K562 (cell line): ENCODE measurements around the gene CASP2. TPM values are rescaled to one million over a fixed set of nuclear protein-coding genes. Genes with fewer than 3 reads are reported as not detected.

Experiments
- DACH1 ChIP-seq: fragments of 450-650 bp; IDR thresholded peaks from 2 replicates; pipeline ENCODE4 v1.6.1; 2018; ENCODE audit not compliant: partially characterized antibody
- E2F4 ChIP-seq: sonication (generic); formaldehyde crosslinking; IDR thresholded peaks from 2 replicates; pipeline ENCODE4 v1.8.0; 2022; ENCODE audit warnings: mild to moderate bottlenecking, low read depth, missing genetic modification reagents
- KHSRP ChIP-seq: fragments of 450-650 bp; IDR thresholded peaks from 2 replicates; pipeline ENCODE4 v1.6.1; 2017
- POLR2H ChIP-seq: IDR thresholded peaks from 2 replicates; pipeline ENCODE4 v1.6.1; 2016; ENCODE audit warnings: missing genetic modification characterization, low read depth, mild to moderate bottlenecking, control low read depth, missing compliant biosample characterization, moderate library complexity
- TSC22D4 ChIP-seq: fragments of 450-650 bp; IDR thresholded peaks from 2 replicates; pipeline ENCODE4 v1.6.1; 2016; ENCODE audit warnings: missing genetic modification characterization, missing biosample characterization, control low read depth
- polyA plus RNA-seq, 8 experiments: library from polyadenylated mRNA; depleted of rRNA in 4 of 8; stranded (reverse) in 5 of 8; unstranded in 3 of 8; fragments of >200 nt; fragmentation: Nextera tagmentation in 2 of 8; fragmentation: Illumina TruSeq in 1 of 8; extraction: Ambion mirVana in 2 of 8; extraction: Trizol in 1 of 8; gene quantifications; 2 replicates each; pipeline versions ENCODE4 v1.2.1 to v1.2.3, GENCODE V29; 2011 to 2014; ENCODE audit warnings: inconsistent platforms in 1 of 8, missing spikeins in 1 of 8
- total RNA-seq, 7 experiments: library from RNA; depleted of rRNA in 6 of 7; stranded (reverse); fragments of >200 nt in 6 of 7; fragmentation: Illumina TruSeq in 2 of 7; extraction: Trizol in 2 of 7; gene quantifications; 2 replicates each; pipeline versions ENCODE4 v1.2.1 to v1.2.3, GENCODE V29; 2011 to 2021; ENCODE audit warnings: low replicate concordance in 1 of 7
- TF ChIP-seq, protein P1 (sequence below): fragments of 450-650 bp; IDR thresholded peaks from 2 replicates; pipeline ENCODE4 v1.6.1; 2016; ENCODE audit warnings: low read depth
- TF ChIP-seq, protein P2 (sequence below), 2 experiments: fragments of 450-650 bp; formaldehyde crosslinking in 1 of 2; IDR thresholded peaks; 2 replicates each; pipeline versions ENCODE4 v1.4.0 to v1.6.1; 2014 to 2020; ENCODE audit warnings: mild to moderate bottlenecking in 2 of 2, borderline replicate concordance in 1 of 2, low read depth in 1 of 2

Gene CASP2
- total and polyA plus RNA-seq, 9 of the 15 experiments (the other 6 are each of a cell fraction or from before 2014, with no cell fraction given) = 18.8 to 64.9 (median 24.1) TPM

DNA sequence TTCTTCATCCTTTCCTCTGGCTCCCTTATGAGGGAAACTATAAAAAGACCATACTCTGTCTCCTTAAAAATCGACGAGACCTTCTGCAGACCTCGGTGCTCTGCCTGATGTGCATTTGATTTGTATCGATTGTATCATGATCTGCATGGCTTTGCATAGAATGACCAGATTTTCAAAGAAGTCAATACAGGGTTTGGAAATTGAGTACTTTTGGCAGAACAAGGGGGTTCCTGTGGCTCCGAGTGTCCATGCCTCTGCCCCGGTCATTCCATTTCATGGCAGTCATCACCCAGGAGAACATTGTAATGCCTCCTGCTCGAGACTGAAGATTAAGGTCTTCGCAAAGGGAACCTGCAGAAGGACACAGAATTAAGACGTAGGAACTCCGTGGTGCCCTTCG, 685 bp downstream of the CASP2 start (continued):
- TF ChIP-seq, protein P1, sequence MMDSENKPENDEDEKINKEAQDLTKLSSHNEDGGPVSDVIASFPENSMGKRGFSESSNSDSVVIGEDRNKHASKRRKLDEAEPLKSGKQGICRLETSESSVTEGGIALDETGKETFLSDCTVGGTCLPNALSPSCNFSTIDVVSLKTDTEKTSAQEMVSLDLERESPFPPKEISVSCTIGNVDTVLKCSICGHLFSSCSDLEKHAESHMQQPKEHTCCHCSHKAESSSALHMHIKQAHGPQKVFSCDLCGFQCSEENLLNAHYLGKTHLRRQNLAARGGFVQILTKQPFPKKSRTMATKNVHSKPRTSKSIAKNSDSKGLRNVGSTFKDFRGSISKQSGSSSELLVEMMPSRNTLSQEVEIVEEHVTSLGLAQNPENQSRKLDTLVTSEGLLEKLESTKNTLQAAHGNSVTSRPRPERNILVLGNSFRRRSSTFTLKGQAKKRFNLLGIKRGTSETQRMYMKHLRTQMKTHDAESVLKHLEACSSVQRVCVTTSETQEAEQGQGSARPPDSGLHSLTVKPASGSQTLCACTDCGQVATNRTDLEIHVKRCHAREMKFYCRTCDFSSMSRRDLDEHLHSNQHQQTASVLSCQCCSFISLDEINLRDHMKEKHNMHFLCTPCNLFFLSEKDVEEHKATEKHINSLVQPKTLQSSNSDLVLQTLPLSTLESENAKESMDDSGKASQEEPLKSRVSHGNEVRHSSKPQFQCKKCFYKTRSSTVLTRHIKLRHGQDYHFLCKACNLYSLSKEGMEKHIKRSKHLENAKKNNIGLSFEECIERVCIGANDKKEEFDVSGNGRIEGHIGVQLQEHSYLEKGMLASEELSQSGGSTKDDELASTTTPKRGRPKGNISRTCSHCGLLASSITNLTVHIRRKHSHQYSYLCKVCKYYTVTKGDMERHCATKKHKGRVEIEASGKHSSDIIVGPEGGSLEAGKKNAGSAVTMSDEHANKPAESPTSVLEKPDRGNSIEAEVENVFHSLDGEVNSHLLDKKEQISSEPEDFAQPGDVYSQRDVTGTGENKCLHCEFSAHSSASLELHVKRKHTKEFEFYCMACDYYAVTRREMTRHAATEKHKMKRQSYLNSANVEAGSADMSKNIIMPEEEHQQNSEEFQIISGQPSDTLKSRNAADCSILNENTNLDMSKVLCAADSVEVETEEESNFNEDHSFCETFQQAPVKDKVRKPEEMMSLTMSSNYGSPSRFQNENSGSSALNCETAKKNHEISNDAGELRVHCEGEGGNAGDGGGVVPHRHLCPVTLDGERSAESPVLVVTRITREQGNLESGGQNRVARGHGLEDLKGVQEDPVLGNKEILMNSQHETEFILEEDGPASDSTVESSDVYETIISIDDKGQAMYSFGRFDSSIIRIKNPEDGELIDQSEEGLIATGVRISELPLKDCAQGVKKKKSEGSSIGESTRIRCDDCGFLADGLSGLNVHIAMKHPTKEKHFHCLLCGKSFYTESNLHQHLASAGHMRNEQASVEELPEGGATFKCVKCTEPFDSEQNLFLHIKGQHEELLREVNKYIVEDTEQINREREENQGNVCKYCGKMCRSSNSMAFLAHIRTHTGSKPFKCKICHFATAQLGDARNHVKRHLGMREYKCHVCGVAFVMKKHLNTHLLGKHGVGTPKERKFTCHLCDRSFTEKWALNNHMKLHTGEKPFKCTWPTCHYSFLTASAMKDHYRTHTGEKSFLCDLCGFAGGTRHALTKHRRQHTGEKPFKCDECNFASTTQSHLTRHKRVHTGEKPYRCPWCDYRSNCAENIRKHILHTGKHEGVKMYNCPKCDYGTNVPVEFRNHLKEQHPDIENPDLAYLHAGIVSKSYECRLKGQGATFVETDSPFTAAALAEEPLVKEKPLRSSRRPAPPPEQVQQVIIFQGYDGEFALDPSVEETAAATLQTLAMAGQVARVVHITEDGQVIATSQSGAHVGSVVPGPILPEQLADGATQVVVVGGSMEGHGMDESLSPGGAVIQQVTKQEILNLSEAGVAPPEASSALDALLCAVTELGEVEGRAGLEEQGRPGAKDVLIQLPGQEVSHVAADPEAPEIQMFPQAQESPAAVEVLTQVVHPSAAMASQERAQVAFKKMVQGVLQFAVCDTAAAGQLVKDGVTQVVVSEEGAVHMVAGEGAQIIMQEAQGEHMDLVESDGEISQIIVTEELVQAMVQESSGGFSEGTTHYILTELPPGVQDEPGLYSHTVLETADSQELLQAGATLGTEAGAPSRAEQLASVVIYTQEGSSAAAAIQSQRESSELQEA = no peak
- no peak for TF ChIP-seq KHSRP
- no peak for TF ChIP-seq POLR2H (tag)
- TF ChIP-seq E2F4 (CRISPR knock-in tag) = no peak
- no peak for TF ChIP-seq TSC22D4
- no peak for TF ChIP-seq DACH1
- TF ChIP-seq, protein P2, sequence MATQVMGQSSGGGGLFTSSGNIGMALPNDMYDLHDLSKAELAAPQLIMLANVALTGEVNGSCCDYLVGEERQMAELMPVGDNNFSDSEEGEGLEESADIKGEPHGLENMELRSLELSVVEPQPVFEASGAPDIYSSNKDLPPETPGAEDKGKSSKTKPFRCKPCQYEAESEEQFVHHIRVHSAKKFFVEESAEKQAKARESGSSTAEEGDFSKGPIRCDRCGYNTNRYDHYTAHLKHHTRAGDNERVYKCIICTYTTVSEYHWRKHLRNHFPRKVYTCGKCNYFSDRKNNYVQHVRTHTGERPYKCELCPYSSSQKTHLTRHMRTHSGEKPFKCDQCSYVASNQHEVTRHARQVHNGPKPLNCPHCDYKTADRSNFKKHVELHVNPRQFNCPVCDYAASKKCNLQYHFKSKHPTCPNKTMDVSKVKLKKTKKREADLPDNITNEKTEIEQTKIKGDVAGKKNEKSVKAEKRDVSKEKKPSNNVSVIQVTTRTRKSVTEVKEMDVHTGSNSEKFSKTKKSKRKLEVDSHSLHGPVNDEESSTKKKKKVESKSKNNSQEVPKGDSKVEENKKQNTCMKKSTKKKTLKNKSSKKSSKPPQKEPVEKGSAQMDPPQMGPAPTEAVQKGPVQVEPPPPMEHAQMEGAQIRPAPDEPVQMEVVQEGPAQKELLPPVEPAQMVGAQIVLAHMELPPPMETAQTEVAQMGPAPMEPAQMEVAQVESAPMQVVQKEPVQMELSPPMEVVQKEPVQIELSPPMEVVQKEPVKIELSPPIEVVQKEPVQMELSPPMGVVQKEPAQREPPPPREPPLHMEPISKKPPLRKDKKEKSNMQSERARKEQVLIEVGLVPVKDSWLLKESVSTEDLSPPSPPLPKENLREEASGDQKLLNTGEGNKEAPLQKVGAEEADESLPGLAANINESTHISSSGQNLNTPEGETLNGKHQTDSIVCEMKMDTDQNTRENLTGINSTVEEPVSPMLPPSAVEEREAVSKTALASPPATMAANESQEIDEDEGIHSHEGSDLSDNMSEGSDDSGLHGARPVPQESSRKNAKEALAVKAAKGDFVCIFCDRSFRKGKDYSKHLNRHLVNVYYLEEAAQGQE (IDR thresholded peaks at IDR 0.05; ENCODE audit: borderline replicate concordance) = no peak
- TF ChIP-seq, protein P2 (CRISPR knock-in tag; IDR thresholded peaks at IDR 0.05; ENCODE audit: low read depth) = no peak
